HG02610 (cell line): ENCODE measurements around the gene CACNA2D4.

Experiments
- ATAC-seq: cut with Tn5 transposase; IDR thresholded peaks from one replicate; pipeline ENCODE4 v1.9.1; 2021; ENCODE audit warnings: mild to moderate bottlenecking, moderate library complexity; ENCODE audit not compliant: unreplicated experiment

The CACNA2D4 gene

GRCh38 chr12:1872448-1872847, 46.0 kb downstream of the CACNA2D4 start:
- ATAC-seq, result no peak

- no peak for ATAC-seq
Observed at GRCh38 chr12:1872001-1872400, 46.5 kb downstream of the CACNA2D4 start.

- ATAC-seq, result no peak
Observed at GRCh38 chr12:1870998-1871917, 47.2 kb downstream of the CACNA2D4 start.

- no peak for ATAC-seq
Observed at GRCh38 chr12:1870086-1870485, 48.4 kb downstream of the CACNA2D4 start.

- no peak for ATAC-seq
Observed at GRCh38 chr12:1869145-1869544, 49.3 kb downstream of the CACNA2D4 start.

- no peak for ATAC-seq
Observed at GRCh38 chr12:1865284-1865866, 53.1 kb downstream of the CACNA2D4 start.

GRCh38 chr12:1864867-1865266, 53.6 kb downstream of the CACNA2D4 start:
- no peak for ATAC-seq

GRCh38 chr12:1864456-1864855, 54.0 kb downstream of the CACNA2D4 start:
- ATAC-seq, result no peak

DNA sequence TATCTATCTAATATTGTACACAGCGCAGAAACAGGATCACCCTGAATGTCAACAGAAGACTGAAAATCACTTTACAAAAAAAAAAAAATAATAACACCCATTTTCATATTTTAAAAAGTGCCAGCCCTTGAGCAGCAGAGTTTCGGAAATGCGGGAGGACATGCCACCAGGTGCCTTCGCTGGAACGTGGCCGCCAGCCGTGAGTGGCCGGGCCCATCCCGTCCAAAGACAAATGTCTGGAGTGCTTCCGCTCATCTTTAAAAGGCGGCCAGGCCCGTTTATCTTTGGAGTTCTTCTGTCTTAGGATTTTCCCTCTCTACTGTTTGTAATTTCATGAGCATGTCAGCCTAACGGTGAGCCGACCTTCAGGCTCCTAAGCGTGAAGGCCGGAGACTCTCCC, 54.6 kb downstream of the CACNA2D4 start:
- ATAC-seq, result no peak

GRCh38 chr12:1862973-1863372, 55.5 kb downstream of the CACNA2D4 start:
- ATAC-seq, result no peak

DNA sequence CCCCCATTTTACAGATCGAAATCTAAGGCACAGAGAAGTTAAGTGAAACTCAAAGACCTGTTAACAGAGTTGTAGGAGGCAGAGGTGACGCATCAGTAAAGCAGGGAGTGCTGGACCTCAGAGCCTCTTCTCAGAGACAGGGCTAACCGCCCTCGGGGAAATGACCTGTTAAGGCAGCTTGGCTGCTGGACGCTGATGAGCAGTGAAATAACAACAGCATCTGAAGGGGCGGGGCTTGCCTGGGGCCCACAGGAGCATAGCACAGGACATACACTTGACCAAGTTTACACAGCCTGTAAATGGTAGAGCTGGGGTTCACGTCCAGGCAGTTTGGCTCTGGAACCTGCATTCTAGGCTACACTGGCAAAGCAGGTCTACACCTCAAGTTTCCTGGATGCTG, 58.8 kb downstream of the CACNA2D4 start:
- no peak for ATAC-seq

DNA sequence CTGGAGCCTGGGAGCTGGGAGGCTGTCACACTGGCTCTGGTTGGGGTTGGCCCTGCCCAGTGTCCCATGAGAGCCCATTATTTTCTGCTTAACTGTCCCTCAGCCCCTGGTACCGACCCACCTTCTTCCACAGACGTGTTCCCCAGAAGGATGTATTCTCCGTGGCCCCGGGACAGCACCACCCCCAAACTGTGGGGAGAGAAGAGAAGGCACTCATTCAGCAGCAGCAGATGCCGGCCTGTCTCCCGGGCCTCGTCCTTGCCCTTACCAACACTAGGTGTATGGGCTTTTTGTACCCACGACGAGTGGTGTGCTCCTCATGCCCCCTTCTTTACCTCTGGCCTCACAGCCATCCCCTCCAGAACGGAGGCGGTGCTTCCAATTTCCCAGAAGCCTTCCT, 60.0 kb downstream of the CACNA2D4 start:
- no peak for ATAC-seq

- ATAC-seq, result no peak
Observed at GRCh38 chr12:1857821-1858220, 60.6 kb downstream of the CACNA2D4 start.

- ATAC-seq, result no peak
Observed at GRCh38 chr12:1857086-1857485, 61.4 kb downstream of the CACNA2D4 start.

GRCh38 chr12:1855241-1855640, 63.2 kb downstream of the CACNA2D4 start:
- ATAC-seq, result no peak

DNA sequence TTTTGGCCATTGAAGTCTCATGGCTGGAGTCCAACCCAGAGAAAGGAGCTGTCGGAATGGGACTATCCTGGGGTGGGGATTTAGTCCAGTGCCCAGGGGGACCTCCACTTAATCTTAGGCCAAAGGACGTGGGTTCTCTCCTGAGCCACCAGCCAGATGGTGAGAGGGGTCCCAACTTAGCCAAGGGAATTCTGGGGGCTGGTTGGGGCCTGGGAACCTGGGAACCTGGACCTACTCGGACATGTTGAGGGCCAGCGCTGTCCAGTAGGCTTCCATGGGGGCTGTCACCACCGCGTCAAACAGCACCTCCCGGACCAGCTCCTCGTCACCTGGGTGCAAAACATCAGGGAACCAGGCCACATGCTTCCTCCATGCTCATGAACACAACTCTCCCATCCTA, 64.7 kb downstream of the CACNA2D4 start:
- ATAC-seq, result no peak

DNA sequence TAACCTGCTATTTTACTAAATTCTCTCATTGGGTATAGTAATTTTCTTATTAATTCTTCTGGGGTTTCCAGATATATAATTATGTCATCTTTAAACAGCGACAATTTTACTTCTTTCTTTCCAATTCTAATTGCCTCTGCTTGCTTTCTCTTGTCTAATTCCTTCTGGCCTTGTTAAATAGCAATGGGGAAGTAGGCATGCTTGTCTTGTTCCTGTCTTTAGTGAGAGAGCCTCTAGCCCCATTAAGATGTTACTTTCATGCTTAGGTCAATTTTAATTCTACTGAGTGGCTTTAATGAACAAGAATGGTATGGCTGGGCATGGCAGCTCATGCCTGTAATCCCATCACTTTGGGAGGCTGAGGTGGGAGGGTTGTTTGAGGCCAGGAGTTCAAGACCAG, 66.4 kb downstream of the CACNA2D4 start:
- no peak for ATAC-seq

- ATAC-seq, result no peak
Observed at GRCh38 chr12:1851151-1851701, 67.2 kb downstream of the CACNA2D4 start.

GRCh38 chr12:1848745-1849144, 69.7 kb downstream of the CACNA2D4 start:
- no peak for ATAC-seq

GRCh38 chr12:1848146-1848545, 70.3 kb downstream of the CACNA2D4 start:
- ATAC-seq, result no peak

DNA sequence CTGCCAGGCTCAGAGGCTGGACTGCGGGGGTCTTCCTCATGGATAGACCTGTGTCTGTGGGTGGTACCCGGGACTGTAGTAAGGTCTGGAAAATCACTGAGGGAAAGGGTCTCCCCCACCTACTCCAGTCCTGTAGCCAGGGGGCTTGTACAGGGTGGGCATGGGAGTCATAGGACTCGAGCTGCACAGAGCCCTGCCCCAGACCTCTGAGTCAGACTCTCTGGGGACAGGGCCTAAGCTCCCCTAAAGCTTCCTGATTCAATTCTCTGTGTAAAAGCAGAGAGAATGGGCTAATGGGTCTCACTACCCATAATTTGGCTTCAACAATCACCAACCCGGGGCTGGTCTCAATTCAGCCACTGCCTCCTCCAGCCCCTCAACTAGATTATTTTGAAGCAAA, 71.0 kb downstream of the CACNA2D4 start:
- no peak for ATAC-seq
